CD4-positive, alpha-beta T cell (primary cell): ENCODE results near the gene MOSPD3. TPM values are rescaled to one million over a fixed set of nuclear protein-coding genes. Genes with fewer than 3 reads are reported as not detected.
A peak's percentile ranks its signal among the peaks of the same experiment; 100 is the strongest.
"Not testable (repeated sequence)": the region's sequence is repeated elsewhere in the genome, so short reads cannot be mapped to it uniquely, and the experiment has no call there.

ENCODE experiments used
- ATAC-seq: fragments of 200-7000 bp; cut with Tn5 transposase; one replicate; pipeline ENCODE4 v1.10.0; 2022; ENCODE audit warnings: mild to moderate bottlenecking; ENCODE audit not compliant: poor library complexity
- CTCF ChIA-PET: fragments of 350-600 bp; sonication (Branson Sonifier 250); formaldehyde crosslinking; loops from one replicate; lab custom pipeline; 2021; ENCODE audit warnings: antibody characterized with exemption, inconsistent platforms; lab: Charles Lee
- POLR2A ChIA-PET: fragments of 350-600 bp; sonication (Branson Sonifier 250); formaldehyde crosslinking; loops from one replicate; lab custom pipeline; 2021; ENCODE audit warnings: antibody characterized with exemption, inconsistent platforms; lab: Charles Lee
- DNase-seq, 14 experiments: peaks; one replicate each; pipeline ENCODE4 v3.0.0-alpha.2; 2013 to 2020; ENCODE audit warnings: mixed read lengths in 2 of 14
- H3K27ac ChIP-seq, 2 donors: one replicate each; pipeline versions ENCODE4 v1.5.1 to v1.7.0; 2013; ENCODE audit warnings: low read length in 2 of 2, low read depth in 1 of 2, mild to moderate bottlenecking in 1 of 2
- H3K27me3 ChIP-seq, 2 experiments: 1 replicate in 1 of 2; 2 replicates in 1 of 2; pipeline versions ENCODE4 v1.6.1 to v1.7.0; 2013; ENCODE audit warnings: low read length in 2 of 2, control low read depth in 1 of 2, mild to moderate bottlenecking in 1 of 2, moderate library complexity in 1 of 2; ENCODE audit not compliant: insufficient read depth in 2 of 2, control insufficient read depth in 1 of 2
- H3K36me3 ChIP-seq: one replicate; pipeline ENCODE4 v1.6.1; 2013; ENCODE audit warnings: low read length, control low read depth; ENCODE audit not compliant: insufficient read depth
- H3K4me1 ChIP-seq: one replicate; pipeline ENCODE4 v1.6.1; 2013; ENCODE audit warnings: low read length, control low read depth; ENCODE audit not compliant: insufficient read depth
- H3K4me3 ChIP-seq: one replicate; pipeline ENCODE4 v1.5.1; 2013; ENCODE audit warnings: mild to moderate bottlenecking, low read length, moderate library complexity
- H3K9me3 ChIP-seq, 2 experiments: 1 replicate in 1 of 2; 2 replicates in 1 of 2; pipeline versions ENCODE4 v1.6.1 to v1.7.0; 2013; ENCODE audit warnings: low read length in 2 of 2, mild to moderate bottlenecking in 2 of 2, control low read depth in 1 of 2, moderate library complexity in 1 of 2; ENCODE audit not compliant: control insufficient read depth in 1 of 2, insufficient read depth in 1 of 2
- H3K27ac Mint-ChIP-seq: one replicate; pipeline ENCODE4 v1.8.0; 2020; ENCODE audit warnings: mixed read lengths
- H3K27me3 Mint-ChIP-seq: one replicate; pipeline ENCODE4 v1.8.0; 2021; ENCODE audit warnings: mixed read lengths
- H3K36me3 Mint-ChIP-seq: one replicate; pipeline ENCODE4 v1.8.0; 2021; ENCODE audit warnings: low read depth, mixed read lengths
- H3K4me1 Mint-ChIP-seq: one replicate; pipeline ENCODE4 v1.8.0; 2021; ENCODE audit warnings: low read depth, mixed read lengths
- H3K4me3 Mint-ChIP-seq: one replicate; pipeline ENCODE4 v1.8.0; 2020; ENCODE audit warnings: mild to moderate bottlenecking, mixed read lengths
- H3K9me3 Mint-ChIP-seq: one replicate; pipeline ENCODE4 v1.8.0; 2020; ENCODE audit warnings: mixed read lengths
- CTCF ChIP-seq: fragments of 200-600 bp; IDR thresholded peaks from one replicate; pipeline ENCODE4 v1.8.0; 2022; ENCODE audit warnings: antibody characterized with exemption, mild to moderate bottlenecking
- intact Hi-C, 2 experiments: fragments of 100-400 bp; cut with DNase I in 1 of 2; cut with micrococcal nuclease in 1 of 2; formaldehyde crosslinking; loops; one replicate each; pipeline versions ENCODE4 v1.15.1 to v1.9.0; 2023 to 2025; cut with DNase I, micrococcal nuclease
- total RNA-seq, 174 experiments: library from RNA in 2 of 174; stranded (reverse) in 2 of 174; gene quantifications; one replicate each; pipeline ENCODE4 v1.2.3 and lab custom pipeline; 2021 to 2026

The MOSPD3 gene
- total RNA-seq, 2 experiments from 2014 or later = 8.5 to 10.9 TPM

GRCh38 chr7:100649826-100650565 is 37.7 kb downstream of the MOSPD3 start:
- Mint-ChIP-seq H3K27ac (no peak overlapping the region), H3K4me1 (peaks cover 5% of the 10 kb centered on the region), H3K9me3 (no peaks in the 10 kb centered on the region), H3K4me3 (no peak overlapping the region), H3K27me3 (peaks cover 31% of the 10 kb centered on the region), H3K36me3 (no peaks in the 10 kb centered on the region)
- no peaks in the 10 kb centered on the region for H3K4me1 ChIP-seq
- no peak overlapping the region for H3K27ac ChIP-seq
- DNase-seq (no peak), ATAC-seq (no peak)
- no peak overlapping the region for H3K4me3 ChIP-seq
- H3K36me3 ChIP-seq = no peaks in the 10 kb centered on the region
- intact Hi-C loops = no loop called here
- no peak for TF ChIP-seq CTCF
- ChIA-PET POLR2A (interaction anchor here (0.7 kb wide), 1 partner anchor 161 kb away, joined by 3 read pairs; no protein-coding TSS in a partner anchor), CTCF (no interaction called here)
- peaks cover 8 to 9% of the 10 kb centered on the region in 2 experiments for H3K27me3 ChIP-seq
- peaks cover 0 to 3% of the 10 kb centered on the region in 2 experiments for H3K9me3 ChIP-seq

GRCh38 chr7:100654908-100655831 is 42.8 kb downstream of the MOSPD3 start:
- Mint-ChIP-seq H3K36me3 (no peaks in the 10 kb centered on the region), H3K27ac (no peak overlapping the region), H3K4me1 (peaks cover 5% of the 10 kb centered on the region), H3K4me3 (no peak overlapping the region), H3K9me3 (no peaks in the 10 kb centered on the region), H3K27me3 (peaks cover 58% of the 10 kb centered on the region)
- ATAC-seq (no peak), DNase-seq (no peak)
- Histone ChIP-seq H3K4me3 (no peak overlapping the region), H3K36me3 (no peaks in the 10 kb centered on the region), H3K27me3 (peaks cover 33 to 53% of the 10 kb centered on the region in 2 experiments), H3K9me3 (peaks cover 0 to 22% of the 10 kb centered on the region in 2 experiments), H3K4me1 (peaks cover 8% of the 10 kb centered on the region), H3K27ac (no peak overlapping the region)
- intact Hi-C loops = no loop called here
- POLR2A ChIA-PET = no interaction called here
- TF ChIP-seq CTCF = no peak
- CTCF ChIA-PET = no interaction called here

GRCh38 chr7:100655908-100656674 is 43.8 kb downstream of the MOSPD3 start, which contains the start of gene ACTL6B:
Gene ACTL6B (minus strand): TSS chr7:100656448. CDS start chr7:100656354, 94 bp downstream.
- Mint-ChIP-seq H3K27ac (no peak within 1 kb of the TSS), H3K4me3 (no peak within 1 kb of the TSS), H3K9me3 (no peaks in the 10 kb centered on the region), H3K27me3 (peaks cover 51% of the 10 kb centered on the region), H3K36me3 (no peaks in the 10 kb centered on the region), H3K4me1 (peaks cover 5% of the 10 kb centered on the region)
- TF ChIP-seq CTCF = no peak
- CTCF ChIA-PET = no interaction called here
- Histone ChIP-seq H3K36me3 (no peaks in the 10 kb centered on the region), H3K27ac (no peak within 1 kb of the TSS), H3K4me1 (peaks cover 8% of the 10 kb centered on the region), H3K9me3 (peaks cover 0 to 22% of the 10 kb centered on the region in 2 experiments), H3K27me3 (peaks cover 35 to 53% of the 10 kb centered on the region in 2 experiments), H3K4me3 (no peak within 1 kb of the TSS)
- peak in 12 of 14 experiments; percentile 34 to 71 (median 42) for DNase-seq
- intact Hi-C loops = no loop called here
- POLR2A ChIA-PET = interaction anchor here (1.0 kb wide), 1 partner anchor 43 kb away, joined by 3 read pairs; the partner anchor contains the start of gene MOSPD3
- peak; percentile 79 for ATAC-seq

- POLR2A ChIA-PET, H3K9me3 ChIP-seq, H3K9me3 Mint-ChIP-seq, H3K4me3 Mint-ChIP-seq, H3K36me3 Mint-ChIP-seq, H3K36me3 ChIP-seq, ATAC-seq, H3K4me3 ChIP-seq, H3K27ac ChIP-seq, H3K4me1 ChIP-seq, intact Hi-C loops, DNase-seq, H3K27ac Mint-ChIP-seq, H3K4me1 Mint-ChIP-seq, CTCF ChIA-PET: not testable (repeated sequence)
- peaks cover 20% of the 10 kb centered on the region for H3K27me3 Mint-ChIP-seq
- H3K27me3 ChIP-seq = peaks cover 9 to 21% of the 10 kb centered on the region in 2 experiments
These were observed 49.9 kb downstream of the MOSPD3 start for GRCh38 chr7:100662194-100662776.
